Embryonic facial prominence (tissue), 1 donor: ENCODE results near the gene NACC2.
"Not testable (repeated sequence)": the region's sequence is repeated elsewhere in the genome, so short reads cannot be mapped to it uniquely, and the experiment has no call there.

Experiments
- DNase-seq: peaks from one replicate; pipeline ENCODE4 v3.0.0-alpha.2; 2016; ENCODE audit errors: extremely low spot score

The NACC2 gene

GRCh38 chr9:135979547-135980166 is 115.4 kb downstream of the NACC2 start:
- no peak for DNase-seq

GRCh38 chr9:135978642-135979546 is 116.2 kb downstream of the NACC2 start:
- no peak for DNase-seq

GRCh38 chr9:135976944-135977343 is 118.1 kb downstream of the NACC2 start:
- DNase-seq: no peak

GRCh38 chr9:135976531-135976930 is 118.6 kb downstream of the NACC2 start:
- no peak for DNase-seq

- DNase-seq: no peak
These were observed 119.3 kb downstream of the NACC2 start for GRCh38 chr9:135975834-135976233.

- no peak for DNase-seq
These were observed 120.9 kb downstream of the NACC2 start for GRCh38 chr9:135974220-135974573.

- DNase-seq: no peak
These were observed 121.5 kb downstream of the NACC2 start for GRCh38 chr9:135973277-135974219.

GRCh38 chr9:135971892-135972291 is 123.2 kb downstream of the NACC2 start:
- DNase-seq: no peak

GRCh38 chr9:135971111-135971766 is 123.8 kb downstream of the NACC2 start:
- DNase-seq: no peak

GRCh38 chr9:135970128-135970815 is 124.8 kb downstream of the NACC2 start:
- no peak for DNase-seq

- no peak for DNase-seq
These were observed 125.9 kb downstream of the NACC2 start for GRCh38 chr9:135969064-135969683.

GRCh38 chr9:135968601-135969000 is 126.5 kb downstream of the NACC2 start:
- DNase-seq: no peak

- DNase-seq: no peak
These were observed 127.0 kb downstream of the NACC2 start for GRCh38 chr9:135968083-135968476.

- not testable (repeated sequence) for DNase-seq
These were observed 128.2 kb downstream of the NACC2 start for GRCh38 chr9:135966916-135967260.

- no peak for DNase-seq
These were observed 129.8 kb downstream of the NACC2 start for GRCh38 chr9:135965124-135965756.

- no peak for DNase-seq
These were observed 131.2 kb downstream of the NACC2 start for GRCh38 chr9:135963938-135964337.

- no peak for DNase-seq
These were observed 131.8 kb downstream of the NACC2 start for GRCh38 chr9:135963338-135963737.

GRCh38 chr9:135962696-135963307 is 132.3 kb downstream of the NACC2 start:
- no peak for DNase-seq

GRCh38 chr9:135961811-135962695 is 133.0 kb downstream of the NACC2 start:
- DNase-seq: no peak
